NCI-H226 (cell line): ENCODE results near the gene MRPS6.

Source experiments
- DNase-seq: peaks from one replicate; pipeline ENCODE4 v3.0.0-alpha.2; 2015

MRPS6 gene

GRCh38 chr21:34072145-34073031 lies 990 bp upstream of the MRPS6 start:
- no peak for DNase-seq

GRCh38 chr21:34073749-34074282 lies 438 bp downstream of the MRPS6 start:
- DNase-seq, result no peak

- DNase-seq, result no peak
These were observed 1.1 kb downstream of the MRPS6 start for GRCh38 chr21:34074283-34075090.

GRCh38 chr21:34075091-34075425 lies 1.7 kb downstream of the MRPS6 start:
- no peak for DNase-seq

GRCh38 chr21:34075760-34076660 lies 2.6 kb downstream of the MRPS6 start:
- no peak for DNase-seq

- DNase-seq, result no peak
These were observed 3.5 kb downstream of the MRPS6 start for GRCh38 chr21:34076835-34077234.

DNA sequence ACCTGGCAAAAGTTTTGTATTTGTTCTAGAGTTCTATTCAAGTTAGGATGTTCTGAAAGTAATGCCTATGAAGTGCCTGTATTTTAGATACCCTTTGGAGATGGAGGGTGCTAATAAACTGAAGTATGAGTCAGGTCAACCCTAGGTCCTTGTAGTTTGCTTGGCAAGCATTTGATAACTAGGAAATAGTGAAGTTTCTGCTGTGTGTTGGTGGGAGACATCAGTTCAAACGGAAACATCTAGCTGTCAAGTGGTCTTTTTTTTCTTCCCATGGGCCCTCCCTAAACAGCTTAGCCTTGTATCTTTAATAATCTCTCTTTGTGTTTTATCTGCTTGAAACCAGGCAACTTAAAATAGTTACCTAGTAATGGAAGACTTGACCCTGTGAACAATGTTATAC lies 4.5 kb downstream of the MRPS6 start:
- DNase-seq, result no peak

DNA sequence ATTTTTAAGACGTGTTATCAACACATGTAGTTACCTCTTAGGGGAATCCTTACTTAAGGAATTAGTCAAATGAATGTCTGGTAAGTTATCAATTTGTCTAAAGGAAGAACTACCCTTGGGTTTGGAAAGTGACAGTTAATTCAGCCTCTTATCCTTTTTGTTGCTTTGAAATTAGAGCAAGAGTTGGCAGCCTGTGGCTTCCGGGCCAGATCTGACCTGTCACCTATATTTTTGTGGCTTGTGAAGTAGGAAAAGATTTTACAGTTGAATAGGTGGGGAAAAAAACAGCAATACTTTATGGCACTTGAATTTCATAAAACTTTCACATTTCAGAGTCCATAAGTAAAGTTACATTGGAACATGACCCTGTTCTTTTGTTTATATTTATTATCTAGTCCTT lies 5.5 kb downstream of the MRPS6 start:
- no peak for DNase-seq

- DNase-seq, result no peak
These were observed 7.3 kb downstream of the MRPS6 start for GRCh38 chr21:34080710-34081109.

DNA sequence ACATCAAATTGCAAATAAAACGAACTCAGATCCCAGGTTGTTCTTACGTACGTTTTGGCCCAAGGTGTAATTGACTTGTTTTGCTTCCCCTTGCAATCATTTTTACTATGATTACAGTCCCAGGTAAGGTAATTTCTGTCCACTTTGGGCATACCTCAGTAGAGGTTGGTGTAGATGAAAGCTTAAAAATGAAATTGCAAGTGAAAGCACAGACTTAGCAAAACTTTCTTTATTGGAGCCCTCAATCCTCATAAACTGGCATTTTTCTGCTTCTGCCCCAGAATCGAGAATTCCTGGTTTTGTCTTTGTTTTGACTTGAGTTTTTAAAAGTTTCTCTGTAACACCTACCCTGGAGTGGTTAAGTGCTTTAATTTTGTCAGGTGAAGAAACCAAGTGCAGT lies 9.4 kb downstream of the MRPS6 start:
- no peak for DNase-seq

GRCh38 chr21:34083357-34083756 lies 10.0 kb downstream of the MRPS6 start:
- DNase-seq, result no peak

- DNase-seq, result no peak
These were observed 11.8 kb downstream of the MRPS6 start for GRCh38 chr21:34085129-34085528.

GRCh38 chr21:34086887-34087306 lies 13.5 kb downstream of the MRPS6 start:
- DNase-seq, result no peak

GRCh38 chr21:34088752-34089151 lies 15.4 kb downstream of the MRPS6 start:
- no peak for DNase-seq

DNA sequence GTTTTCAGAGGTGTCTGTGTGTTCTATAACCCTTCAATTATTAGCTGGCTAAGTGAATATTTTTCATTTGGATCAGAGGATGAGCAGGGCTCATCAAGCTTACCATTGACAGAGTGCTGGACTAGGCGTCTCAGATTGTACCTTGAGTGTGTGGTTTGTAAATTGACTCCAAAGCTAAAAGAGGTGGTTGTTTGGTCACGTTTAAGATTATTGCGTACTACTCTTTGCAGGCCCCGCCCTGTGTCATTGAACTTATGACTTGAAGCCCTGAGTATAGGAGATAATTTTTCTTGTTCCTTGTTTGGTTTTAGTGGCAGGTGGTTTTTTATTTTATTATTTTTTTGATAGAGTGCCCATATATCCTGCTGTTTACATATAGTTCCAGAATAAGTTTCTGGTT lies 17.7 kb downstream of the MRPS6 start:
- DNase-seq, result no peak

DNA sequence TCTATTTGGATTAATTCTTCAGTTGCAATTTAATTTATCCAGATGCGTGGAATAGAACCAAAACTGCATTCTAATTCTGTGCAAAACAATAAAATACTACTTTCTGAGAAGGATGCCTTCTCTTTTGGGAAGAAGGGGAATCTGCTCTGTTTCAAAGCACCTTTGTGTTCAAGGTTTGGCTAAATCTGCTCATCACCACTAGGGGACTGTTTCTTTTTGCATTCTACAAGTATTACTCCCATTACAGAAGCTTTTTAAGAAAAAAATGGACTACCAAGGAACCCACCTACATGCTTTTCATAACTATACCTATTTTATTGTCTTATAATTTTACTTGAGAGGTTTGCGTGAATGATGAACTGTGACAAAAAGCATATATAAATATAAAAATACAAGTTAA lies 18.2 kb downstream of the MRPS6 start:
- no peak for DNase-seq

GRCh38 chr21:34092262-34092921 lies 19.0 kb downstream of the MRPS6 start:
- no peak for DNase-seq

DNA sequence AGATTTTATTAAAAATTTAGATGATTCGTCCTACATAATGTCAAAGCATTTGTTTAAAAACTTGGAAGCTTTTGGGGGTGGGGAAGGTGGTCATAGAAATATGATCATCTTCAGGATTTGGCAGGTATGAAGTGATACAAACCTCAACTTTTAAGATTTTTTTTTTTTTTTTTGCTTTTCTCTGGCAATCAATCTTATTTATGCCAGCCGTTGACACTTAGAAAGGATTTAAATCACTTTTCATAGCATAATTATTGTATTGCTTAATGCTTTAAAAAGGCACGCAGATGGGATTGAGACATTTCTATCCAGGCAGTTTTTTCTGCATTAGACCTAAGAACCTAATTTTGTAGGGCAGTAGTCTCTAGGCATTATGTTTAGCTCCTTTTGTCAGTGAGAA lies 19.7 kb downstream of the MRPS6 start:
- no peak for DNase-seq

- no peak for DNase-seq
These were observed 21.6 kb downstream of the MRPS6 start for GRCh38 chr21:34094949-34095348.

DNA sequence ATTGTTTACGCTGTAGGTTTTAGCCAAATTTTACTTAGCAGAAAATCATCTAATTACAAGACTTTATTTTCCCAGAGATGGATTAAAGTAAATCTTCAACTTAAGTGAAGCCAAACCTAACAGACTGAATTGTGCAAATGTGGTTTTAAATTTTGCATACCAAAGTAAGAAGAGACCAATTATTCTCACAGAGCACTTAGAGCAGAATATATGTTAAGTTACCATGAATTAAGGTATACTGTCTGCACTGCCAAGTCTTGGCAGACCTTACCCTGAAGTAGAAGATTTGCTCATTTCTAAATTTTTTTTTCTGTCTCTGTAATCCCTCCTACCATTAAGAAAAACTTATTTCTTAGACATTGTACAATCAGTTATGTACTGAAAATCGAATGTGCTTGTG lies 24.1 kb downstream of the MRPS6 start:
- DNase-seq, result no peak

DNA sequence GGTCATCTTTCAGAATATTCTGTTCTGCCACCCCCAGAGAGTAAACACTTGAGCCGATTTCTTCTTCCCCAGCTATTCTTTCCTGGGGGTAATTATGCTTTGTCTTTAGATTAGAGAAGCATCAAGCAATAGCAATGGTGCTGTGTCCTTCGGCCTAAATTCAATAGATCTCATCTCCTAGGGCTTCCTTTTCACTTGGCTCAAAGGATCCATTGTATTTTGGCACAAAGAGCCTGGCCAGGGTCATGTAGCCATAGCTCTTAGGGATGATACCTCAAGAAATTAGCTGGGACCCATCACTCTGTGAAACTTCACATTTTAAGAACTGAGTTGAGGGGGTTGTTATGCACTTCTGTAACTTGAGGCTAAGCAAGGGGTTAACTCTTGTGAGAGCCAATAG lies 27.0 kb downstream of the MRPS6 start:
- no peak for DNase-seq

DNA sequence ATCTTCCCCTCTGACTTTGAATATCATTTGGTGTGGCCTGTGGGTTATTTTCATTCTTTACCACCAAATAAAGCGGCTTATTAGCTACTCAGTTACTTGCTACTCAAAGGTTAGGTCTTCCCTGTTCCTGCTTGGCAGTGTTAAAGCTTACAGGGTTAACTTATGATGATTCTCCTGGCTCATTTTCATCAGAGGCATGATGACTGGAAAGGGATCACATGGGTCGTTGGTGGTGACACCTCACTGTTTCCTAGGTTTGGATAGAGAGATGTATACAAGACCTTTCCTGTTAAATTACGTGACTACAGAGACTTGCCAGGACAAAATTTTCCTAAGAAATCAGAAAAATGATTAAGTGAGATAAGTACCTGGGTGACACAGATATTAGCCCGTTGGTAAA lies 27.4 kb downstream of the MRPS6 start:
- DNase-seq, result no peak
